Endothelial cell of umbilical vein (primary cell): ENCODE measurements around the gene RTCB. TPM values are rescaled to one million over a fixed set of nuclear protein-coding genes. Genes with fewer than 3 reads are reported as not detected.

Source experiments
- BruUV-seq: library from RNA; stranded (reverse); fragments of 400-500 nt; replicated peaks from 2 replicates; lab custom pipeline; 2021; lab: Mats Ljungman, UMichigan
- CTCF ChIA-PET: fragments of 300-600, 350-600 bp; sonication (Branson Sonifier 250); formaldehyde crosslinking; loops from one replicate; lab custom pipeline; 2021; ENCODE audit warnings: antibody characterized with exemption, inconsistent platforms; lab: Charles Lee
- POLR2A ChIA-PET: fragments of 300-600, 350-600 bp; sonication (Branson Sonifier 250); formaldehyde crosslinking; loops from one replicate; lab custom pipeline; 2021; ENCODE audit warnings: antibody characterized with exemption, inconsistent platforms; lab: Charles Lee
- DNase-seq: peaks from one replicate; pipeline ENCODE4 v3.0.0-alpha.2; 2011; ENCODE audit warnings: low read depth, low spot score
- FAIRE-seq: peaks from 2 replicates; lab custom pipeline; 2011; peaks lifted over from hg19 to GRCh38; lab: Jason Lieb, UNC
- H2AFZ ChIP-seq: 2 replicates; pipeline ENCODE4 v1.6.0; 2012; ENCODE audit warnings: low read depth, low read length, control low read depth, inconsistent platforms
- H3K27ac ChIP-seq: 2 replicates; pipeline ENCODE4 v1.5.1; 2011; ENCODE audit warnings: low read depth, mild to moderate bottlenecking, control low read depth, low read length, moderate library complexity; ENCODE audit not compliant: insufficient read depth
- H3K27me3 ChIP-seq, 2 experiments: 2 replicates each; pipeline versions ENCODE4 v1.6.0 to v1.6.1; 2011; ENCODE audit warnings: low read length in 2 of 2, mixed read lengths in 1 of 2; ENCODE audit not compliant: control insufficient read depth in 2 of 2, insufficient read depth in 2 of 2
- H3K36me3 ChIP-seq, 2 experiments: 2 replicates in 1 of 2; 3 replicates in 1 of 2; pipeline ENCODE4 v1.5.1; 2011; ENCODE audit warnings: low read length in 2 of 2, mild to moderate bottlenecking in 1 of 2, moderate library complexity in 1 of 2; ENCODE audit not compliant: control insufficient read depth in 2 of 2, insufficient read depth in 2 of 2; ENCODE audit errors: extremely low read depth in 1 of 2
- H3K4me1 ChIP-seq: 3 replicates; pipeline ENCODE4 v1.5.1; 2011; ENCODE audit warnings: mild to moderate bottlenecking, low read length; ENCODE audit not compliant: control insufficient read depth, insufficient read depth; ENCODE audit errors: extremely low read depth
- H3K4me2 ChIP-seq: 2 replicates; pipeline ENCODE4 v1.6.1; 2011; ENCODE audit warnings: low read length, control low read depth, mixed read lengths; ENCODE audit not compliant: insufficient read depth
- H3K4me3 ChIP-seq, 3 experiments: fragments of 200-600 bp in 1 of 3; sonication (generic), shearing (Covaris generic) in 1 of 3; replicated peaks in 1 of 3; 2 replicates each; pipeline ENCODE4 v1.5.1; 2011 to 2016; ENCODE audit warnings: control low read depth in 3 of 3, low read length in 3 of 3, mild to moderate bottlenecking in 2 of 3, inconsistent platforms in 1 of 3, low read depth in 1 of 3, moderate library complexity in 1 of 3; ENCODE audit not compliant: insufficient read depth in 1 of 3
- H3K79me2 ChIP-seq: 2 replicates; pipeline ENCODE4 v1.6.0; 2012; ENCODE audit warnings: low read length, inconsistent platforms; ENCODE audit not compliant: control insufficient read depth, insufficient read depth
- H3K9ac ChIP-seq: replicated peaks from 2 replicates; pipeline ENCODE3; 2011; ENCODE audit warnings: low read length, control low read depth; ENCODE audit not compliant: insufficient read depth; ENCODE audit errors: extremely low read depth
- H3K9me1 ChIP-seq: replicated peaks from 3 replicates; pipeline ENCODE4 v1.6.0; 2011; ENCODE audit warnings: mild to moderate bottlenecking, low read length; ENCODE audit not compliant: control insufficient read depth, insufficient read depth; ENCODE audit errors: extremely low read depth
- H3K9me3 ChIP-seq: replicated peaks from 2 replicates; pipeline ENCODE4 v1.5.1; 2012; ENCODE audit warnings: low read length, inconsistent platforms; ENCODE audit not compliant: control insufficient read depth, insufficient read depth
- H4K20me1 ChIP-seq: replicated peaks from 2 replicates; pipeline ENCODE3; 2011; ENCODE audit warnings: mild to moderate bottlenecking, low read length; ENCODE audit not compliant: control insufficient read depth, insufficient read depth; ENCODE audit errors: extremely low read depth
- EZH2 ChIP-seq: IDR thresholded peaks from 2 replicates; pipeline ENCODE4 v1.6.1; 2012; ENCODE audit warnings: borderline replicate concordance, low read depth, mild to moderate bottlenecking, moderate library complexity, low read length, inconsistent platforms; ENCODE audit not compliant: severe bottlenecking
- FOS ChIP-seq: IDR thresholded peaks from 2 replicates; pipeline ENCODE4 v1.6.1; 2011; ENCODE audit warnings: mild to moderate bottlenecking, low read length, moderate library complexity, borderline replicate concordance; ENCODE audit not compliant: insufficient read depth
- GATA2 ChIP-seq: IDR thresholded peaks from 2 replicates; pipeline ENCODE4 v1.7.0; 2011; ENCODE audit warnings: low read depth, mild to moderate bottlenecking, moderate library complexity, mixed read lengths, low read length; ENCODE audit not compliant: insufficient read length, insufficient read depth
- JUN ChIP-seq: IDR thresholded peaks from 2 replicates; pipeline ENCODE4 v1.6.1; 2011; ENCODE audit warnings: borderline replicate concordance, low read depth; ENCODE audit not compliant: insufficient read length, insufficient read depth
- MYC ChIP-seq: IDR thresholded peaks from one replicate; pipeline ENCODE4 v1.6.1; 2011; ENCODE audit warnings: mild to moderate bottlenecking, low read depth, low read length
- POLR2A ChIP-seq: IDR thresholded peaks from 2 replicates; pipeline ENCODE4 v1.6.1; 2012; ENCODE audit warnings: low read depth, mild to moderate bottlenecking, control low read depth, low read length
- POLR2AphosphoS5 ChIP-seq: IDR thresholded peaks from 2 replicates; pipeline ENCODE4 v1.6.1; 2012; ENCODE audit warnings: low read depth, mild to moderate bottlenecking, control low read depth, low read length, moderate library complexity; ENCODE audit not compliant: insufficient read depth
- dilution Hi-C: fragments of 300-500 bp; cut with MboI; formaldehyde crosslinking; loops from one replicate; pipeline ENCODE4 v1.15.0; 2019; ENCODE audit warnings: low sequenced_read_pairs; ENCODE audit not compliant: extremely low pct_ligation_motif_present
- intact Hi-C: fragments of 100-400 bp; cut with micrococcal nuclease; formaldehyde crosslinking; loops from one replicate; pipeline ENCODE4 v1.10.0; 2022
- polyA plus RNA-seq, 4 experiments: library from polyadenylated mRNA; depleted of rRNA in 3 of 4; stranded (reverse) in 3 of 4; unstranded in 1 of 4; fragments of >200 nt; gene quantifications; 2 replicates each; pipeline versions ENCODE4 v1.2.1 to v1.2.3, GENCODE V29; 2011 to 2012; ENCODE audit warnings: missing spikeins in 1 of 4
- total RNA-seq: library from RNA; stranded (reverse); gene quantifications from 2 replicates; pipeline ENCODE4 v1.2.3, GENCODE V29; 2021
- TF ChIP-seq, protein P1 (sequence below): IDR thresholded peaks from 2 replicates; pipeline ENCODE4 v1.6.1; 2011; ENCODE audit not compliant: insufficient read depth, insufficient read length
- TF ChIP-seq, protein P2 (sequence below), 2 donors: IDR thresholded peaks; 1 replicate in 1 of 2; 2 replicates in 1 of 2; pipeline ENCODE4 v1.5.1; 2011; ENCODE audit warnings: low read length in 2 of 2, mild to moderate bottlenecking in 2 of 2, moderate library complexity in 2 of 2, control low read depth in 1 of 2, inconsistent platforms in 1 of 2, low read depth in 1 of 2; ENCODE audit not compliant: insufficient read depth in 1 of 2; ENCODE audit errors: extremely low read depth in 1 of 2

Gene RTCB
- total and polyA plus RNA-seq, 2 donors (not counting 3 experiments of a cell fraction or from before 2014, with no cell fraction given): 98.7 to 100 TPM

DNA sequence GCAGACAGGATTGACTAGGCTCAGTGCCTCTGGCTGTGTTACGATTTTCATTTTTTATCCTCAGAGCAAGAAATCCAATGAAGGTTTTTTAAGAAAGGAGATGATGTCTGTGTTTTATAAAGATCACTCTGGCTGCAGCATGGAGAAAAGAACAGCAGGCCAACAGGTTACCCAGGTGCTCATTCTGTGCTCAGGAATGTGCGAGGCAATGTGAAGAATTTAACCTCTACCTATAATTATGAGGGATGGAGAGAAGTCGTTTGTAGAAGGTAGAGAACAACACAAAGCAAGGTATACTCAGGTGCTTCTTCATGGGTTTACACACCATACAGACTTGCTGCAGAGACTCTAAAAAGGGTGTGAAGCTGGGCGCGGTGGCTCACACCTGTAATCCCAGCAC is 10.0 kb upstream of the RTCB start:
- no peak for TF ChIP-seq POLR2A
- TF ChIP-seq, protein P1, sequence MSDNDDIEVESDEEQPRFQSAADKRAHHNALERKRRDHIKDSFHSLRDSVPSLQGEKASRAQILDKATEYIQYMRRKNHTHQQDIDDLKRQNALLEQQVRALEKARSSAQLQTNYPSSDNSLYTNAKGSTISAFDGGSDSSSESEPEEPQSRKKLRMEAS: no peak
- TF ChIP-seq FOS: no peak
- TF ChIP-seq JUN: no peak
- no peak for TF ChIP-seq EZH2
- Histone ChIP-seq H3K79me2 (no peaks in the 10 kb centered on the region), H3K9me3 (no peaks in the 10 kb centered on the region), H2AFZ (no peak overlapping the region), H4K20me1 (no peaks in the 10 kb centered on the region), H3K4me3 (no peak overlapping the region), H3K36me3 (no peaks in the 10 kb centered on the region), H3K4me1 (no peaks in the 10 kb centered on the region), H3K27ac (no peak overlapping the region), H3K27me3 (peaks cover 15% of the 10 kb centered on the region in 2 experiments), H3K9me1 (no peaks in the 10 kb centered on the region), H3K4me2 (no peak overlapping the region), H3K9ac (no peak overlapping the region)
- no peak for DNase-seq
- FAIRE-seq: no peak
- ChIA-PET POLR2A (no interaction called here), CTCF (no interaction called here)
- intact Hi-C loops: no loop called here
- dilution Hi-C loops: no loop called here
- no TSS peak for BruUV-seq

DNA sequence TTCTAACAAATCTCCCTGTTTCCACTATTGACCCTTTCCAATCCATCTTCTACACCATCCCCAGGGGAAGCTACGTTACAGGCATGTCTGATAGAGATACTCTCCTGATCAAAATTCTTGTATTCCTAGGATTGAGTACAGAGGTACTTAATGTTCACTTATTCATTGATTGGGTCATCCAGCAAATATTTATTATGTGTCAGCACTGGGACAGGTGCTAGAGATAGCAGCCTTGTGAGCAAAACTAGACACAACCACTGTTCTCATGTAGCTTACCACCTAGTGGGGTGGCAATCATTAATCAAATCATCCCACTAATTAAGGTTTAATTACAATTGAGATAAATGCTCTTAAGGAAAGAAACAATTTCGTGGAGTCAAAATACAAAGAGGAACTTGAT is 9.4 kb upstream of the RTCB start:
- no peaks in the 10 kb centered on the region for H3K9me3 ChIP-seq
- ChIA-PET CTCF (no interaction called here), POLR2A (no interaction called here)
- no peak overlapping the region for H3K4me3 ChIP-seq
- dilution Hi-C loops (no loop called here), intact Hi-C loops (no loop called here)
- no peaks in the 10 kb centered on the region for H3K79me2 ChIP-seq
- H4K20me1 ChIP-seq: no peaks in the 10 kb centered on the region
- H3K27me3 ChIP-seq: peaks cover 15% of the 10 kb centered on the region in 2 experiments
- TF ChIP-seq GATA2: no peak
- no peak for TF ChIP-seq FOS
- no peak for TF ChIP-seq JUN
- TF ChIP-seq, protein P1: no peak
- TF ChIP-seq MYC: no peak
- TF ChIP-seq, protein P2, sequence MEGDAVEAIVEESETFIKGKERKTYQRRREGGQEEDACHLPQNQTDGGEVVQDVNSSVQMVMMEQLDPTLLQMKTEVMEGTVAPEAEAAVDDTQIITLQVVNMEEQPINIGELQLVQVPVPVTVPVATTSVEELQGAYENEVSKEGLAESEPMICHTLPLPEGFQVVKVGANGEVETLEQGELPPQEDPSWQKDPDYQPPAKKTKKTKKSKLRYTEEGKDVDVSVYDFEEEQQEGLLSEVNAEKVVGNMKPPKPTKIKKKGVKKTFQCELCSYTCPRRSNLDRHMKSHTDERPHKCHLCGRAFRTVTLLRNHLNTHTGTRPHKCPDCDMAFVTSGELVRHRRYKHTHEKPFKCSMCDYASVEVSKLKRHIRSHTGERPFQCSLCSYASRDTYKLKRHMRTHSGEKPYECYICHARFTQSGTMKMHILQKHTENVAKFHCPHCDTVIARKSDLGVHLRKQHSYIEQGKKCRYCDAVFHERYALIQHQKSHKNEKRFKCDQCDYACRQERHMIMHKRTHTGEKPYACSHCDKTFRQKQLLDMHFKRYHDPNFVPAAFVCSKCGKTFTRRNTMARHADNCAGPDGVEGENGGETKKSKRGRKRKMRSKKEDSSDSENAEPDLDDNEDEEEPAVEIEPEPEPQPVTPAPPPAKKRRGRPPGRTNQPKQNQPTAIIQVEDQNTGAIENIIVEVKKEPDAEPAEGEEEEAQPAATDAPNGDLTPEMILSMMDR (IDR thresholded peaks at IDR 0.05; ENCODE audit: extremely low read depth in 1 of 2, insufficient read depth in 1 of 2, low read depth in 1 of 2, low read length in 2 of 2): no peak
- TF ChIP-seq POLR2AphosphoS5: no peak
- no peak for TF ChIP-seq EZH2
- no peak for TF ChIP-seq POLR2A
- H3K36me3 ChIP-seq: no peaks in the 10 kb centered on the region
- no peak overlapping the region for H3K4me2 ChIP-seq
- BruUV-seq: no TSS peak
- no peak for FAIRE-seq
- H3K9ac ChIP-seq: no peak overlapping the region
- no peak overlapping the region for H2AFZ ChIP-seq
- no peak overlapping the region for H3K27ac ChIP-seq
- H3K9me1 ChIP-seq: no peaks in the 10 kb centered on the region
- DNase-seq: no peak
- H3K4me1 ChIP-seq: no peaks in the 10 kb centered on the region
